ENCODE results near the gene ANP32D. TPM values are rescaled to one million over a fixed set of nuclear protein-coding genes. Genes with fewer than 3 reads are reported as not detected.
A peak's percentile ranks its signal among the peaks of the same experiment; 100 is the strongest.
"Not testable (repeated sequence)": the region's sequence is repeated elsewhere in the genome, so short reads cannot be mapped to it uniquely, and the experiment has no call there.

The ANP32D gene
- total and polyA plus RNA-seq, 5 donors from 2014 or later, result not detected

GRCh38 chr12:48473061-48473460 is 702 bp downstream of the ANP32D start:
- Mint-ChIP-seq H3K36me3 (no peaks in the 10 kb centered on the region), H3K4me3 (no peak overlapping the region), H3K9me3 (peaks cover 0 to 42% (median 13%) of the 10 kb centered on the region in 7 donors), H3K27me3 (no peaks in the 10 kb centered on the region), H3K4me1 (no peaks in the 10 kb centered on the region), H3K27ac (no peak overlapping the region)
- no peak overlapping the region for H3K27ac ChIP-seq (ENCODE audit: insufficient read depth, low read length, poor library complexity, severe bottlenecking)
- no peaks in the 10 kb centered on the region for H3K36me3 ChIP-seq (ENCODE audit: control insufficient read depth, insufficient read depth, low read length)
- no peaks in the 10 kb centered on the region for H3K4me1 ChIP-seq (ENCODE audit: control insufficient read depth, insufficient read depth, low read length, poor library complexity, severe bottlenecking)
- ATAC-seq (ENCODE audit: low read depth in 2 of 2) (no peak), DNase-seq (no peak)
- peaks cover 7 to 10% of the 10 kb centered on the region in 2 experiments for H3K9me3 ChIP-seq (ENCODE audit: control insufficient read depth in 2 of 2, low read length in 2 of 2)
- no peaks in the 10 kb centered on the region for H3K27me3 ChIP-seq (ENCODE audit: control insufficient read depth, insufficient read depth, low read length)
- no peak overlapping the region for H3K4me3 ChIP-seq (ENCODE audit: low read depth, low read length)

- not testable (repeated sequence) for H3K27ac Mint-ChIP-seq; H3K27ac ChIP-seq (ENCODE audit: insufficient read depth, low read length, poor library complexity, severe bottlenecking); H3K4me3 ChIP-seq (ENCODE audit: low read depth, low read length); H3K4me1 ChIP-seq (ENCODE audit: control insufficient read depth, insufficient read depth, low read length, poor library complexity, severe bottlenecking); DNase-seq; H3K4me1 Mint-ChIP-seq; H3K27me3 Mint-ChIP-seq; H3K36me3 Mint-ChIP-seq; H3K4me3 Mint-ChIP-seq; ATAC-seq (ENCODE audit: low read depth in 2 of 2); H3K27me3 ChIP-seq (ENCODE audit: control insufficient read depth, insufficient read depth, low read length); H3K36me3 ChIP-seq (ENCODE audit: control insufficient read depth, insufficient read depth, low read length); H3K9me3 ChIP-seq (ENCODE audit: control insufficient read depth in 2 of 2, low read length in 2 of 2)
- H3K9me3 Mint-ChIP-seq, result peaks cover 0 to 32% (median 13%) of the 10 kb centered on the region in 7 donors
Measured at GRCh38 chr12:48474497-48474896, 2.1 kb downstream of the ANP32D start.

GRCh38 chr12:48482198-48482597 is 9.8 kb downstream of the ANP32D start, which contains the start of gene C12orf54:
Gene C12orf54 (plus strand): TSS chr12:48482498. CDS start chr12:48483297, 799 bp downstream.
- Mint-ChIP-seq H3K4me1 (no peaks in the 10 kb centered on the region), H3K4me3 (no peak within 1 kb of the TSS), H3K27ac (no peak within 1 kb of the TSS), H3K36me3 (peaks cover 3% of the 10 kb centered on the region), H3K27me3 (peaks cover 22% of the 10 kb centered on the region), H3K9me3 (peaks cover 0 to 11% (median 4%) of the 10 kb centered on the region in 7 donors)
- no peaks in the 10 kb centered on the region for H3K4me1 ChIP-seq (ENCODE audit: control insufficient read depth, insufficient read depth, low read length, poor library complexity, severe bottlenecking)
- H3K27me3 ChIP-seq (ENCODE audit: control insufficient read depth, insufficient read depth, low read length), result no peaks in the 10 kb centered on the region
- H3K4me3 ChIP-seq (ENCODE audit: low read depth, low read length), result no peak within 1 kb of the TSS
- H3K36me3 ChIP-seq (ENCODE audit: control insufficient read depth, insufficient read depth, low read length), result no peaks in the 10 kb centered on the region
- DNase-seq (no peak), ATAC-seq (ENCODE audit: low read depth in 2 of 2) (no peak)
- H3K9me3 ChIP-seq (ENCODE audit: control insufficient read depth in 2 of 2, low read length in 2 of 2), result no peaks in the 10 kb centered on the region
- no peak within 1 kb of the TSS for H3K27ac ChIP-seq (ENCODE audit: insufficient read depth, low read length, poor library complexity, severe bottlenecking)

- H3K4me3 Mint-ChIP-seq, result no peak overlapping the region
- DNase-seq (no peak), ATAC-seq (ENCODE audit: low read depth in 2 of 2) (no peak)
- H3K36me3 ChIP-seq (ENCODE audit: control insufficient read depth, insufficient read depth, low read length), result no peaks in the 10 kb centered on the region
- peaks cover 22% of the 10 kb centered on the region for H3K27me3 Mint-ChIP-seq
- H3K27me3 ChIP-seq (ENCODE audit: control insufficient read depth, insufficient read depth, low read length), result no peaks in the 10 kb centered on the region
- no peak overlapping the region for H3K4me3 ChIP-seq (ENCODE audit: low read depth, low read length)
- H3K9me3 Mint-ChIP-seq, result peaks cover 0 to 6% (median 4%) of the 10 kb centered on the region in 7 donors
- no peaks in the 10 kb centered on the region for H3K9me3 ChIP-seq (ENCODE audit: control insufficient read depth in 2 of 2, low read length in 2 of 2)
- no peaks in the 10 kb centered on the region for H3K4me1 ChIP-seq (ENCODE audit: control insufficient read depth, insufficient read depth, low read length, poor library complexity, severe bottlenecking)
- no peaks in the 10 kb centered on the region for H3K4me1 Mint-ChIP-seq
- H3K27ac Mint-ChIP-seq, result no peak overlapping the region
- no peak overlapping the region for H3K27ac ChIP-seq (ENCODE audit: insufficient read depth, low read length, poor library complexity, severe bottlenecking)
- peaks cover 3% of the 10 kb centered on the region for H3K36me3 Mint-ChIP-seq
Measured at GRCh38 chr12:48482930-48483329, 10.6 kb downstream of the ANP32D start.

- no peak for ATAC-seq (ENCODE audit: low read depth in 2 of 2)
- H3K4me3 ChIP-seq (ENCODE audit: low read depth, low read length), result no peak overlapping the region
- H3K27me3 ChIP-seq (ENCODE audit: control insufficient read depth, insufficient read depth, low read length), result no peaks in the 10 kb centered on the region
- no peaks in the 10 kb centered on the region for H3K36me3 ChIP-seq (ENCODE audit: control insufficient read depth, insufficient read depth, low read length)
- Mint-ChIP-seq H3K27me3 (peaks cover 20% of the 10 kb centered on the region), H3K9me3 (peaks cover 0 to 4% (median 0%) of the 10 kb centered on the region in 7 donors), H3K36me3 (peaks cover under 1% of the 10 kb centered on the region), H3K4me1 (no peaks in the 10 kb centered on the region), H3K27ac (no peak overlapping the region), H3K4me3 (no peak overlapping the region)
- DNase-seq, result no peak
- H3K4me1 ChIP-seq (ENCODE audit: control insufficient read depth, insufficient read depth, low read length, poor library complexity, severe bottlenecking), result no peaks in the 10 kb centered on the region
- no peak overlapping the region for H3K27ac ChIP-seq (ENCODE audit: insufficient read depth, low read length, poor library complexity, severe bottlenecking)
- no peaks in the 10 kb centered on the region for H3K9me3 ChIP-seq (ENCODE audit: control insufficient read depth in 2 of 2, low read length in 2 of 2)
Measured at GRCh38 chr12:48486261-48486660, 13.9 kb downstream of the ANP32D start.

- Mint-ChIP-seq H3K4me1 (no peaks in the 10 kb centered on the region), H3K27ac (no peak overlapping the region), H3K9me3 (peaks cover 0 to 4% (median 0%) of the 10 kb centered on the region in 7 donors), H3K4me3 (no peak overlapping the region), H3K27me3 (peaks cover 20% of the 10 kb centered on the region), H3K36me3 (no peaks in the 10 kb centered on the region)
- no peaks in the 10 kb centered on the region for H3K27me3 ChIP-seq (ENCODE audit: control insufficient read depth, insufficient read depth, low read length)
- H3K4me1 ChIP-seq (ENCODE audit: control insufficient read depth, insufficient read depth, low read length, poor library complexity, severe bottlenecking), result no peaks in the 10 kb centered on the region
- ATAC-seq (ENCODE audit: low read depth in 2 of 2) (no peak), DNase-seq (no peak)
- H3K36me3 ChIP-seq (ENCODE audit: control insufficient read depth, insufficient read depth, low read length), result no peaks in the 10 kb centered on the region
- no peak overlapping the region for H3K4me3 ChIP-seq (ENCODE audit: low read depth, low read length)
- no peak overlapping the region for H3K27ac ChIP-seq (ENCODE audit: insufficient read depth, low read length, poor library complexity, severe bottlenecking)
- no peaks in the 10 kb centered on the region for H3K9me3 ChIP-seq (ENCODE audit: control insufficient read depth in 2 of 2, low read length in 2 of 2)
Measured at GRCh38 chr12:48486679-48487078, 14.3 kb downstream of the ANP32D start.

GRCh38 chr12:48489012-48489411 is 16.7 kb downstream of the ANP32D start:
- no peak overlapping the region for H3K4me3 ChIP-seq (ENCODE audit: low read depth, low read length)
- H3K9me3 Mint-ChIP-seq, result peaks cover 0 to 5% (median 0%) of the 10 kb centered on the region in 7 donors
- H3K4me1 Mint-ChIP-seq, result no peaks in the 10 kb centered on the region
- H3K4me3 Mint-ChIP-seq, result no peak overlapping the region
- H3K36me3 ChIP-seq (ENCODE audit: control insufficient read depth, insufficient read depth, low read length), result no peaks in the 10 kb centered on the region
- ATAC-seq (ENCODE audit: low read depth in 2 of 2), result no peak
- no peaks in the 10 kb centered on the region for H3K9me3 ChIP-seq (ENCODE audit: control insufficient read depth in 2 of 2, low read length in 2 of 2)
- no peak overlapping the region for H3K27ac ChIP-seq (ENCODE audit: insufficient read depth, low read length, poor library complexity, severe bottlenecking)
- peaks cover 21% of the 10 kb centered on the region for H3K27me3 Mint-ChIP-seq
- no peaks in the 10 kb centered on the region for H3K36me3 Mint-ChIP-seq
- DNase-seq, result peak in 1 of 3 donors; percentile 16
- H3K27me3 ChIP-seq (ENCODE audit: control insufficient read depth, insufficient read depth, low read length), result no peaks in the 10 kb centered on the region
- H3K27ac Mint-ChIP-seq, result no peak overlapping the region
- H3K4me1 ChIP-seq (ENCODE audit: control insufficient read depth, insufficient read depth, low read length, poor library complexity, severe bottlenecking), result no peaks in the 10 kb centered on the region

GRCh38 chr12:48489456-48489855 is 17.1 kb downstream of the ANP32D start:
- not testable (repeated sequence) for H3K9me3 Mint-ChIP-seq; H3K36me3 Mint-ChIP-seq; H3K9me3 ChIP-seq (ENCODE audit: control insufficient read depth in 2 of 2, low read length in 2 of 2); H3K4me3 ChIP-seq (ENCODE audit: low read depth, low read length); H3K36me3 ChIP-seq (ENCODE audit: control insufficient read depth, insufficient read depth, low read length); H3K4me1 ChIP-seq (ENCODE audit: control insufficient read depth, insufficient read depth, low read length, poor library complexity, severe bottlenecking); H3K4me1 Mint-ChIP-seq; H3K27ac Mint-ChIP-seq; ATAC-seq (ENCODE audit: low read depth in 2 of 2); H3K27me3 ChIP-seq (ENCODE audit: control insufficient read depth, insufficient read depth, low read length); DNase-seq; H3K4me3 Mint-ChIP-seq; H3K27ac ChIP-seq (ENCODE audit: insufficient read depth, low read length, poor library complexity, severe bottlenecking)
- peaks cover 21% of the 10 kb centered on the region for H3K27me3 Mint-ChIP-seq
